ENCODE results near the gene GSG1L. TPM values are rescaled to one million over a fixed set of nuclear protein-coding genes. Genes with fewer than 3 reads are reported as not detected.

Gene GSG1L
- total RNA-seq, 1 donor from 2014 or later, result not detected

- no peak for DNase-seq (ENCODE audit: low read depth)
Observed at GRCh38 chr16:28064150-28064549, 636 bp upstream of the GSG1L start.

GRCh38 chr16:28062847-28063521 lies 530 bp downstream of the GSG1L start:
- DNase-seq (ENCODE audit: low read depth), result no peak

GRCh38 chr16:28062261-28062846 lies 1.2 kb downstream of the GSG1L start:
- DNase-seq (ENCODE audit: low read depth), result no peak

- DNase-seq (ENCODE audit: low read depth), result no peak
Observed at GRCh38 chr16:28061352-28062101, 2.0 kb downstream of the GSG1L start.

GRCh38 chr16:28059841-28060575 lies 3.5 kb downstream of the GSG1L start:
- DNase-seq (ENCODE audit: low read depth), result no peak

- DNase-seq (ENCODE audit: low read depth), result no peak
Observed at GRCh38 chr16:28058839-28059589, 4.5 kb downstream of the GSG1L start.

- DNase-seq (ENCODE audit: low read depth), result no peak
Observed at GRCh38 chr16:28057949-28058348, 5.6 kb downstream of the GSG1L start.

- no peak for DNase-seq (ENCODE audit: low read depth)
Observed at GRCh38 chr16:28053461-28053860, 10.1 kb downstream of the GSG1L start.

- no peak for DNase-seq (ENCODE audit: low read depth)
Observed at GRCh38 chr16:28052274-28053128, 11.0 kb downstream of the GSG1L start.

GRCh38 chr16:28051486-28051885 lies 12.0 kb downstream of the GSG1L start:
- no peak for DNase-seq (ENCODE audit: low read depth)

- DNase-seq (ENCODE audit: low read depth), result no peak
Observed at GRCh38 chr16:28042811-28043210, 20.7 kb downstream of the GSG1L start.

GRCh38 chr16:28041615-28042014 lies 21.9 kb downstream of the GSG1L start:
- no peak for DNase-seq (ENCODE audit: low read depth)

- no peak for DNase-seq (ENCODE audit: low read depth)
Observed at GRCh38 chr16:28040039-28040438, 23.5 kb downstream of the GSG1L start.

GRCh38 chr16:28039493-28039892 lies 24.0 kb downstream of the GSG1L start:
- no peak for DNase-seq (ENCODE audit: low read depth)

- DNase-seq (ENCODE audit: low read depth), result no peak
Observed at GRCh38 chr16:28038409-28038808, 25.1 kb downstream of the GSG1L start.

- no peak for DNase-seq (ENCODE audit: low read depth)
Observed at GRCh38 chr16:28035866-28036393, 27.6 kb downstream of the GSG1L start.

GRCh38 chr16:28033870-28034269 lies 29.6 kb downstream of the GSG1L start:
- DNase-seq (ENCODE audit: low read depth), result no peak

GRCh38 chr16:28029387-28030002 lies 34.0 kb downstream of the GSG1L start:
- no peak for DNase-seq (ENCODE audit: low read depth)

- DNase-seq (ENCODE audit: low read depth), result no peak
Observed at GRCh38 chr16:28027055-28027454, 36.5 kb downstream of the GSG1L start.

- no peak for DNase-seq (ENCODE audit: low read depth)
Observed at GRCh38 chr16:28025631-28026030, 37.9 kb downstream of the GSG1L start.

All from renal cortical epithelial cell (primary cell).